HCT116 (cell line): ENCODE results near the gene COQ8B. TPM values are rescaled to one million over a fixed set of nuclear protein-coding genes. Genes with fewer than 3 reads are reported as not detected.

Source experiments
- ATAC-seq: fragments of 200-7000 bp; cut with Tn5 transposase; 2 replicates; pipeline ENCODE4 v1.9.1; 2020; ENCODE audit warnings: mild to moderate bottlenecking, moderate library complexity
- BruUV-seq: library from RNA; stranded (reverse); fragments of 400-500 nt; replicated peaks from 2 replicates; lab custom pipeline; 2021; lab: Mats Ljungman, UMichigan
- CTCF ChIA-PET: fragments of 300-600 bp; sonication (Branson Sonifier 250); formaldehyde crosslinking; loops from one replicate; lab custom pipeline; 2021; ENCODE audit warnings: antibody characterized with exemption; lab: Charles Lee
- POLR2A ChIA-PET: fragments of 300-600, 350-600 bp; sonication (Branson Sonifier 250); formaldehyde crosslinking; loops from one replicate; lab custom pipeline; 2021; ENCODE audit warnings: antibody characterized with exemption; lab: Charles Lee
- RAD21 ChIA-PET, 2 experiments: fragments of 300-600 bp; sonication (Branson Sonifier 250); formaldehyde crosslinking; loops; one replicate each; lab custom pipeline; 2023; ENCODE audit warnings: low total read pairs in 2 of 2; ENCODE audit not compliant: uncharacterized antibody in 2 of 2, unreplicated experiment in 2 of 2, low non-redundant PET in 1 of 2; lab: Charles Lee
- DNase-seq: peaks from one replicate; pipeline ENCODE4 v3.0.0-alpha.2; 2010; ENCODE audit warnings: low read depth, low spot score
- H2AFZ ChIP-seq: fragments of 200-600 bp; shearing (Covaris generic), sonication (generic); 2 replicates; pipeline ENCODE4 v1.6.1; 2017; ENCODE audit warnings: low read depth, mixed run types, mixed read lengths, antibody characterized with exemption, low read length; ENCODE audit not compliant: poor library complexity, severe bottlenecking
- H3K27ac ChIP-seq: 2 replicates; pipeline ENCODE4 v1.5.1; 2012; ENCODE audit warnings: low read depth, low read length
- H3K27me3 ChIP-seq: fragments of 200-600 bp; sonication (generic); 2 replicates; pipeline ENCODE4 v1.6.1; 2016; ENCODE audit warnings: mixed run types, low read length, mixed read lengths; ENCODE audit not compliant: insufficient read depth
- H3K36me3 ChIP-seq, 2 experiments: fragments of 200-500 bp in 1 of 2; fragments of 200-600 bp in 1 of 2; sonication (Bioruptor generic) in 1 of 2; sonication (generic) in 1 of 2; 2 replicates each; pipeline versions ENCODE4 v1.5.1 to v1.6.1; 2014 to 2016; ENCODE audit warnings: low read length in 2 of 2, inconsistent platforms in 1 of 2, mixed read lengths in 1 of 2, mixed run types in 1 of 2; ENCODE audit not compliant: insufficient read depth in 2 of 2, control insufficient read depth in 1 of 2
- H3K4me1 ChIP-seq, 2 experiments: fragments of 200-600 bp in 1 of 2; sonication (generic) in 1 of 2; 2 replicates each; pipeline versions ENCODE4 v1.5.1 to v1.6.1; 2012 to 2017; ENCODE audit warnings: low read length in 2 of 2, inconsistent platforms in 1 of 2, mild to moderate bottlenecking in 1 of 2, mixed read lengths in 1 of 2, mixed run types in 1 of 2, moderate library complexity in 1 of 2; ENCODE audit not compliant: insufficient read depth in 2 of 2, control insufficient read depth in 1 of 2
- H3K4me2 ChIP-seq: fragments of 200-600 bp; sonication (generic); 2 replicates; pipeline ENCODE4 v1.6.1; 2017; ENCODE audit warnings: mixed run types, low read length, mixed read lengths
- H3K4me3 ChIP-seq, 2 experiments: fragments of 200-600 bp in 1 of 2; sonication (generic) in 1 of 2; replicated peaks in 1 of 2; 2 replicates each; pipeline ENCODE4 v1.5.1; 2011 to 2016; ENCODE audit warnings: low read length in 2 of 2, control low read depth in 1 of 2, low read depth in 1 of 2, mild to moderate bottlenecking in 1 of 2, mixed read lengths in 1 of 2, mixed run types in 1 of 2
- H3K79me2 ChIP-seq: fragments of 200-600 bp; sonication (generic); 2 replicates; pipeline ENCODE4 v1.6.1; 2017; ENCODE audit warnings: mild to moderate bottlenecking, mixed run types, low read length, moderate library complexity, mixed read lengths; ENCODE audit not compliant: insufficient read depth
- H3K9ac ChIP-seq: fragments of 200-600 bp; sonication (generic); 2 replicates; pipeline ENCODE4 v1.6.1; 2016; ENCODE audit warnings: low read length, mixed read lengths
- H3K9me2 ChIP-seq: fragments of 200-600 bp; sonication (generic), shearing (Covaris generic); 2 replicates; pipeline ENCODE4 v1.6.1; 2017; ENCODE audit warnings: mixed run types, mild to moderate bottlenecking, moderate library complexity; ENCODE audit not compliant: insufficient read depth
- H3K9me3 ChIP-seq, 2 experiments: fragments of 200-500 bp in 1 of 2; fragments of 200-600 bp in 1 of 2; sonication (Bioruptor generic) in 1 of 2; sonication (generic) in 1 of 2; 2 replicates each; pipeline ENCODE4 v1.6.1; 2014 to 2017; ENCODE audit warnings: low read length in 2 of 2, mixed read lengths in 2 of 2, inconsistent platforms in 1 of 2, low read depth in 1 of 2, mild to moderate bottlenecking in 1 of 2, mixed run types in 1 of 2, moderate library complexity in 1 of 2; ENCODE audit not compliant: control insufficient read depth in 1 of 2, insufficient read depth in 1 of 2
- H4K20me1 ChIP-seq: fragments of 200-600 bp; sonication (generic), shearing (Covaris generic); 2 replicates; pipeline ENCODE4 v1.6.1; 2017; ENCODE audit warnings: mixed run types, mild to moderate bottlenecking, moderate library complexity; ENCODE audit not compliant: insufficient read depth
- CBX3 ChIP-seq: IDR thresholded peaks from 2 replicates; pipeline ENCODE4 v1.6.1; 2012; ENCODE audit warnings: low read depth
- EGR1 ChIP-seq: IDR thresholded peaks from 2 replicates; pipeline ENCODE4 v1.6.1; 2012; ENCODE audit warnings: low read depth
- ELF1 ChIP-seq: IDR thresholded peaks from 2 replicates; pipeline ENCODE4 v1.6.1; 2012; ENCODE audit warnings: low read depth, borderline replicate concordance
- FOSL1 ChIP-seq: IDR thresholded peaks from 2 replicates; pipeline ENCODE4 v1.6.1; 2012; ENCODE audit warnings: low read depth
- POLR2AphosphoS5 ChIP-seq: IDR thresholded peaks from 2 replicates; pipeline ENCODE4 v1.6.1; 2011; ENCODE audit warnings: mild to moderate bottlenecking, low read depth, low read length, moderate library complexity
- REST ChIP-seq: IDR thresholded peaks from 2 replicates; pipeline ENCODE4 v1.6.1; 2012; ENCODE audit warnings: low read depth
- SP1 ChIP-seq: IDR thresholded peaks from 2 replicates; pipeline ENCODE4 v1.6.1; 2012; ENCODE audit warnings: low read depth
- SRF ChIP-seq: IDR thresholded peaks from 2 replicates; pipeline ENCODE4 v1.6.1; 2012; ENCODE audit warnings: low read depth
- TCF7L2 ChIP-seq: IDR thresholded peaks from 2 replicates; pipeline ENCODE4 v1.7.0; 2011; ENCODE audit warnings: borderline replicate concordance, inconsistent platforms; ENCODE audit not compliant: insufficient read depth, insufficient read length; ENCODE audit errors: extremely low read depth
- ZBTB33 ChIP-seq: IDR thresholded peaks from 2 replicates; pipeline ENCODE4 v1.6.1; 2011; ENCODE audit warnings: mild to moderate bottlenecking, low read length, moderate library complexity; ENCODE audit not compliant: insufficient replicate concordance; ENCODE audit errors: extremely low read depth
- ZFX ChIP-seq: fragments of 450-650 bp; IDR thresholded peaks from 2 replicates; pipeline ENCODE4 v1.6.1; 2017
- intact Hi-C: fragments of 100-400 bp; cut with micrococcal nuclease; formaldehyde crosslinking; loops from 2 replicates; pipeline ENCODE4 v1.10.0; 2022
- total RNA-seq: library from RNA; stranded (reverse); gene quantifications from one replicate; pipeline ENCODE4 v1.2.1, GENCODE V29; 2021; ENCODE audit not compliant: unreplicated experiment
- TF ChIP-seq, protein P1 (sequence below): IDR thresholded peaks from 2 replicates; pipeline ENCODE4 v1.6.1; 2012

COQ8B gene
- total RNA-seq, 1 experiment from 2014 or later, result 47.1 TPM

DNA sequence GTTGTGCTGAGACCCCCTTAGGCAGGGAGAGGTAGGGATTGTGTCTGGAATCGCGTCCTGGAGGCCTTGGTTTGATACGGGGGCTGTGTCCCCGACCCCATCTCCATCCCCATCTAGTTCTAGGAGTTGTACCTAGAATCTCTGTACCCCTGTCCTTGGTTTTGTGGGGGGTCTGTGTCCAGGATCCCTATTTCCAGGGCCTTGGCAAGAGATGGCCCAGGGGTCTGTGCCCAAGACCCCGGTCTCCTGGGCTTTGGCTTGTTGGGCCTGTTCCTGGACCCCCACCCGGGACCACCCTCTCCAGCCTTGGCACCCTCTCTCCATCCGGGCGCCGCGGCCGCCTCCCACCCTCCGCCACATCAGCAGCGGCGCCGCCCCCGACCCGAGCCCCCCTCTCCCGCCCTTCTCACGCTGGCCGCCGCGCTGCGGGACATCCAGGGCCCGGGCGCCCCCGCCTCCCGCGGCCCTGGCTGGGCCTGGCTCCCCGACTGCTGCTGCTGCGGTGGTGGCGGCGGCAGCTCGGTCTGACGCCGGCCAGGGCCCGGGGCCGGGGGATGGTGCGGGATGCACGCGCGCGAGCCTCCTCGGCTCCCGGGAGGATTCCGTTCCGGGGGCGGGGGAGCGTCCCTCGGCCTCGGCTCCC lies 26.5 kb downstream of the COQ8B start, which contains the start of gene NUMBL:
Gene NUMBL (minus strand): TSS at position 602 of the 643 bp plus-strand sequence. CDS start 168 bp downstream, at position 434.
- Histone ChIP-seq H4K20me1 (no peaks in the 10 kb centered on the region), H3K79me2 (peaks cover 29% of the 10 kb centered on the region), H3K27ac (peak within 1 kb of the TSS; percentile 88), H3K9me2 (no peaks in the 10 kb centered on the region), H3K27me3 (no peaks in the 10 kb centered on the region), H3K4me3 (peak within 1 kb of the TSS; percentile 73 to 80), H3K4me2 (peak within 1 kb of the TSS; percentile 98), H3K36me3 (peaks cover 6 to 19% of the 10 kb centered on the region in 2 experiments; a peak in 3 of 4 replicates), H3K9ac (peak within 1 kb of the TSS; percentile 92), H3K4me1 (peaks cover 12 to 26% of the 10 kb centered on the region in 2 experiments; a peak in 3 of 4 replicates), H3K9me3 (no peaks in the 10 kb centered on the region), H2AFZ (no peak within 1 kb of the TSS)
- ChIA-PET POLR2A (interaction anchor here (0.6 to 1.6 kb wide), 4 partner anchors 10 to 27 kb away, joined by 3 to 5 read pairs (median 4); partner anchors contain the start of genes COQ8B and ITPKC), CTCF (interaction anchor here (0.6 kb wide), 2 partner anchors 820 to 1011 kb away, joined by 3 to 4 read pairs; no protein-coding TSS in a partner anchor), RAD21 (interaction anchor here in 1 of 2 experiments (0.6 kb wide), 1 partner anchor 19 kb away, joined by 4 read pairs; no protein-coding TSS in a partner anchor)
- TF ChIP-seq, protein P1, sequence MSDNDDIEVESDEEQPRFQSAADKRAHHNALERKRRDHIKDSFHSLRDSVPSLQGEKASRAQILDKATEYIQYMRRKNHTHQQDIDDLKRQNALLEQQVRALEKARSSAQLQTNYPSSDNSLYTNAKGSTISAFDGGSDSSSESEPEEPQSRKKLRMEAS, result no peak
- peak; percentile 87 for TF ChIP-seq POLR2AphosphoS5
- DNase-seq (no peak), ATAC-seq (no peak)
- no TSS peak for BruUV-seq
- intact Hi-C loops, result no loop called here

- intact Hi-C loops, result no loop called here
- peak overlapping the region; percentile 98 for H3K4me2 ChIP-seq
- ATAC-seq, result no peak
- no peak overlapping the region for H2AFZ ChIP-seq
- H3K9ac ChIP-seq, result peak overlapping the region; percentile 92
- BruUV-seq, result no TSS peak
- H3K27ac ChIP-seq, result peak overlapping the region; percentile 62; the same call in 1 of the 2 replicates
- peak overlapping the region; percentile 73 to 80 for H3K4me3 ChIP-seq
- ChIA-PET RAD21 (no interaction called here), POLR2A (no interaction called here), CTCF (no interaction called here)
- H3K36me3 ChIP-seq, result peaks cover 8 to 24% of the 10 kb centered on the region in 2 experiments; a peak in 3 of 4 replicates
- no peak for DNase-seq
- peaks cover 29% of the 10 kb centered on the region for H3K79me2 ChIP-seq
- no peaks in the 10 kb centered on the region for H3K9me3 ChIP-seq
- H3K4me1 ChIP-seq, result peaks cover 12 to 26% of the 10 kb centered on the region in 2 experiments; a peak in 3 of 4 replicates
- no peaks in the 10 kb centered on the region for H3K27me3 ChIP-seq
- H4K20me1 ChIP-seq, result no peaks in the 10 kb centered on the region
- H3K9me2 ChIP-seq, result no peaks in the 10 kb centered on the region
- TF ChIP-seq SRF, result no peak
- TF ChIP-seq ZBTB33, result no peak
- TF ChIP-seq CBX3, result no peak
- TF ChIP-seq REST, result no peak
- TF ChIP-seq SP1, result no peak
- TF ChIP-seq ELF1, result no peak
- no peak for TF ChIP-seq EGR1
- no peak for TF ChIP-seq TCF7L2
- no peak for TF ChIP-seq FOSL1
- TF ChIP-seq ZFX, result no peak
These were observed 27.2 kb downstream of the COQ8B start for GRCh38 chr19:40689339-40690049.
